HG03135 (cell line): ENCODE results near the gene EDAR.

Source experiments
- ATAC-seq: cut with Tn5 transposase; IDR thresholded peaks from one replicate; pipeline ENCODE4 v1.9.1; 2021; ENCODE audit warnings: mild to moderate bottlenecking, moderate library complexity; ENCODE audit not compliant: unreplicated experiment

Gene EDAR

DNA sequence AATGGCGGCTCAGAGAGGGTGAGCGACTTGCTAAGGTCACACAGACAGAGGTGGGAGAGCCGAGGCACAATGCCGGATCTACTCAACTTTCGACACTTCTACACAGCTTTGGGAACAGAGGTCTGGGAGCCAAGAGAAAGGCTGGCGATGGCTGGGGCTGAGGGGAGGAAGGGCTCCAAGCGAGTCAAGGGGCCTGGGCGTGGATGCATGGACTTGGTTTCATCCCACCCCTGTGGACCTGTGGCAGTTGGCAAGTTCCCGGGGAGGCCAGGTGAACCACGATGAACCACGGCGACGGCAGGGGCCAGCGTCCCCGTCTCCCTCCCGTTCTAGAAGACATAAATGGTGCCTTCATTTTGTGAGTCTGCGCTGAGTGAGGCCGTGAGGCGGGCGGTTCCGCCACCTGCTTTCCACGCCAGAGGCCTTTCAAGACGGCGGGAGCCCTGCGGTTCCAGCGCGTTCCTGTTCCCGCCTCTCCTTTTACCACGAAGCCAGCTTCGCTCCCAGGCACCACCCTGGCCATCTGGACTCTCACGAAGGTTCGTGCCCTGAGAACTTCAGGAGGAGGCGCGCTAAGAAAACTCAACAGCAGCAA lies 46.7 kb downstream of the EDAR start:
- no peak for ATAC-seq

DNA sequence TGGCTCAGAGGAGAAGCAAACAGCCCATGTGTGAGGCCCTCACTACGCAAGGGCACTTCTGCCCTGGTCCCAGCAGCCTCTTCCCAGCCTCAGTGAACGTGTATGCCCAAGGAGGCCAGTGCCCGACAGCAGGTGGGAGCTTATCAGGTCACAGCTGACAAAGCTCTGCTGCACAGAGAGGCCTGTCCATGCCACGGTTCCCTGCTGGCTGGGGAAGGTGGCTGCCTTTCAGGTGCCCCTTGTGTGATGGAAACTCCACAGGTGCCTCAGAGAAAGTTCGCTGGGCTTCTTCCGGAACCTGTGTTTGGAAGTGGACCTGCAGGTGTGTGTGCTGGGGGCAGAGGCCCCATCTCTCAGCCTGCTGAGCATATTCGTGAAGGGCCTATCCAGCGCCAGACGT lies 47.3 kb downstream of the EDAR start:
- no peak for ATAC-seq

DNA sequence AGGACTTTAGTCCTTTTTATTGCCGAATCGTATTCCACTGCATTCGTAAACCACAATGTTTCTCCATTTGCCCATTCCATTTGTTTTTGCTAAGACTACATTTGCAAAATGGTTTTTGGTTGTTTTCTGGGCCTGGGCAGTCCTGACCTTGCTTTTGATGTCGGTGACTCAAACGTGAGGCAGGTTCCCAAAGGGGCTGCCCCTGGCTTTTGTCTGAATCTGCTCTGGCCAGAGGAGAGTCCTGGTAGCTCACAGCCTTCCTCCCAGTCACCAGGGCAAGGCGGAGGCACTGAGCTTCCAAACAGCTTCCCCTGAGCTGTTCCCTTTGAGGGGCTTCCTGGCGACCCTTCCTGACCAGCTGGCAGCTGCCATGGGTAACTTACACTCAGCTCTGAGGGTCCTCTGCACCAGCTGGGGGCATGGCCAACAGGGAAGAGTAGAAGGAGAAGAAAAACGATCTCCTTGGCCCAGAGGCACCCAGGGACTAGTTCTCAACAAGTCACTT lies 47.8 kb downstream of the EDAR start:
- ATAC-seq: no peak

DNA sequence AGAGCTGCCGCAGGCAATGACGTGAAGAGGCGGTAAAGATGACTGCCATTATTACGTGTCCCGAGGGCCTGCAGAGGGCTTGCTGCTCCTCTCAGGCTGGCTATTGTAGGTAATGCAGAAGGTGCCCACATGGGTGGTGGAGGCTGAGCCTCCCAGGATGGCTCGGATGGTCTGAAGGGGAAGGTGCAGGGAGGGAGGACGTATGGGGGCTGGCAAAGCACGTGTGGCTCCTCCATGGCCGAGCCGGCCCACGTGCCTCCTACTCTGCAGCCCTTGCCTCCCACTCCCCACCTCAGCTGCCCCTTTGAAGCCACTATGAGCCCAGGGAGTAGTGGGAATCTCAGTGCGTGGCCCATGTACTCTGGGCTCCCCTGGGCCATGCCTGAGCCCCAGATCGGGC lies 48.9 kb downstream of the EDAR start:
- ATAC-seq: no peak

DNA sequence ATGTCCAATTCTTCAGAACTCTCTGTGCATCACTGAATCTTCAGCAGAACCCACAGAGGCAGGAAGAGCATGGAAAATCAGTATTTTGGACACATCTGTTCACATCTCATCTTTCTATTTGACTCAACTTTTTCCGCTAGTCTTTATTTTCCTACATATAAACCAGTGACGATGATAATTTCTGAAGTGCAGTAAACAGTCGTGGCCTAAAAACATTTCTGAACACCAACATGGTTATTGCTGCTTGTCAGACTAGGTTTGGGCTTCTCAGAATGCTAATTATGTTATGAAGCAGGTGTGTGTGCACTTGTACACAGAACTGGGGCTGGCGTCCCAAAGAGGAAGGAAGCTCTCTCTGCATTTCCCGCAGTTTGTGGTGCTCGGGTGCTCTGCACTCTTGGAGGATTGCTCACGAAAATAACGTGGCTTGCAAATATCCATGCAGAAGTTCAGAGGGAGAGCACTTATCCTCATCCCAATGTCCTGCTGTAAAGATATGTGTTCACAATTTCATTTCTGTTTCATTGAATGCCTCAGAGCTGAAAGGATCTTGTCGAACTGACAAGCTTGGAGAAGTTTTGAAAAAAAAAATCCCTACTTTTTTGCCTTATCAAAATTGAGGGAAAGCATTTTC lies 50.8 kb downstream of the EDAR start:
- ATAC-seq: no peak

DNA sequence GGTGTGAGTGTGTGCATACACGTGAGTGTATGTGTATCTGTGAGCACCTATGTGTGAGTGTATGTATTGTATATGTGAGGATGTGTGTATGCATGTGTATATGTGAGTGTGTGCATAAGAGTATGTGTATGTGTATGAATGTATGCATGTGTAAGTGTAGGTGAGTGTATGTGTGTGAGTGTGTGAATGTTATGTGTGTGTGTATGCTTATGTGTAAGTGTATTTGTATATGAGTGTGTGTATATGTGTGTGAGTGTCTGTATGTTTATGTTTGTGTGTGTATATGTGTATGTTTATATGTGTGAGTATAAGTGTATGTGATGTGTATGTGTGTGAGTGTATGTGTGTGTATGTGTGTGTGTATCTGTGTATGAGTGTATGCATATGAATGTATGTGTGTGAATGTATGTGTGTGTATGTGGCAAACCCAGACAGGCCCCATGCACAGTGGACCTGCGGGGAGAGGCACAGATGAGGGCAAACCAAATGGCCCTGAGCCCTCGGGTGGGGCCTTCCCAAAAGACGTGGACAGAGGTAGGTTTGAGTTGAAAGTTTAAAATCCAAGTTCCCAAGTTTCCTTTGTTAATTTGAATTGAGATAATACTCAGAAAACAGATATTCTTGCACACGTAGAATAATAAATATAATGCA lies 51.5 kb downstream of the EDAR start:
- ATAC-seq: no peak

DNA sequence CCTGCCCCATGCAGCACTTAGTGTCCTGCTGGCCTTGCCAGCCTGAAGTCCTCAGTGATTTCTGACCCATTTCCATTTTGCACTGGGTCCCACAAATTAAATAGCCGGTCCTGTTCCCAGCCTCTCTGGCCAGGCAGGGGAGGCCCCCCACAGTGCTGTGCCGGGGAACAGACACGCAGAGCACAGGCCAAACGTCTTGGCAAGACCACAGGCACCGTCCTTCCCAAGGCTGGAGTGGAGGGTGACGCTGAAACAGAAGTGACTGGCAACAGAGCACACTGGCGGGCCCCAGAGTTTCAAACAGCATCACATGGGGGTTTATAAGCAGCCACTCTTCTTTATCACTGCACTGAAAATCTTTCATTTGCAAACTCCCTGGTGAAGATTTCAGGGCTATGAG lies 52.2 kb downstream of the EDAR start:
- no peak for ATAC-seq

DNA sequence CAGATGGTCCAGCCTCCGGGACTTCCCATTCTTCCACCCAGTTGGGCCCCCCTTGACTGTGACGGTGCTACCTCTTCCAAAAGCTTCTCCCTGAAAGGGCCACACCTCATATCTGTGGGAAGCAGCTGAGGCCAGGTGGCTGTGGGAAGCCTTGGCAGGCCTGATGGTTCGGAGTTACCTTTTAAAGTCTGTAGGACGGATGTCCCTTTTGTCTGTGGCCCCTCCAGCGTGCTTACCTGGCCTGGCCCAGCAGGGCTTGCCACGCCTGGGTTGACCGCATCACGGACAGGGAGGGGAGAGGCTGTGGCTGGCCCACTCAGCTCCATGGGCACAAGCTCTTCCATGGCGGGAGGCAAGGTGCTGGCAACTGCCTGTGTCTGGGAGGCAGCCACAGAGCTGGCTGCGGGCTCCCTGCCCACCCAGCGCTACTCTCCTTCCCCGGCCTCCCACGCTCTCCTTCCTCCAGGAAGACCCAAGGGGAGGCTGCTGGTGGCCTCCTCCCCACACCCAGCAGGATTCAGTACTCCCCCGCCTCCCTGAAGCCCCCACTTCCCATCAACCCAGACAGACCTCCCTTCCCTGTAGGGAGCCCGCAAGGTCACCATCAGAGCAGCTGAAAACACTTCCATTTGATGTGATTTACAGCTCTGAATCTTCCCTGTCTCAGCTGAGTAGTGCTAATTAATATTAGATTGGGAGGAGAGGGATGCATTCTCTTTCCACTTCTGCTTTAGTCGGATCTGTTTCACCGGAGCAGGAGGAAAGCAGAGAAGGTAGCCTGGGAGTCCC lies 52.8 kb downstream of the EDAR start:
- ATAC-seq: no peak

DNA sequence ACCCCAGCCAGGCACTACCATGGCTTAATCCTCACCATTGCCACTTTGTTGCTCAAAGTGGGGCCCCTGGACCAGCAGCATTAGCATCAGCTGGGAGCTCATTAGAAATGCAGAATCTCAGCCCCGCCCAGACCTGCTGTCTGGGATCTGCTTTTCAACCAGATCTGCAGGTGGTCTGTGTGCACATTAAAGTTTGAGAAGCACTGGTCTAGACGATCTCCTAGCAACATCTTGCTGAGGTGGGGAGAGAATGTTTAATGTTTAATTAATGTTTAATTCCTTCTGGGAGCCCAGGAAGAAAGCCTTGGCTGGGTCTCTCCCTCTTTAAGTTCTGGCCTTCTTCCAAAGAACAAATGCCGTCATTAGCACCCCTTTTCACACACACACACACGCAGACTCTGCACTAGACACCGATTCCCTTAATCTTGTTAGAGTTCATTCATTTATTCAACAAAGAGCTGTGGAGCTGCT lies 53.7 kb downstream of the EDAR start:
- no peak for ATAC-seq

DNA sequence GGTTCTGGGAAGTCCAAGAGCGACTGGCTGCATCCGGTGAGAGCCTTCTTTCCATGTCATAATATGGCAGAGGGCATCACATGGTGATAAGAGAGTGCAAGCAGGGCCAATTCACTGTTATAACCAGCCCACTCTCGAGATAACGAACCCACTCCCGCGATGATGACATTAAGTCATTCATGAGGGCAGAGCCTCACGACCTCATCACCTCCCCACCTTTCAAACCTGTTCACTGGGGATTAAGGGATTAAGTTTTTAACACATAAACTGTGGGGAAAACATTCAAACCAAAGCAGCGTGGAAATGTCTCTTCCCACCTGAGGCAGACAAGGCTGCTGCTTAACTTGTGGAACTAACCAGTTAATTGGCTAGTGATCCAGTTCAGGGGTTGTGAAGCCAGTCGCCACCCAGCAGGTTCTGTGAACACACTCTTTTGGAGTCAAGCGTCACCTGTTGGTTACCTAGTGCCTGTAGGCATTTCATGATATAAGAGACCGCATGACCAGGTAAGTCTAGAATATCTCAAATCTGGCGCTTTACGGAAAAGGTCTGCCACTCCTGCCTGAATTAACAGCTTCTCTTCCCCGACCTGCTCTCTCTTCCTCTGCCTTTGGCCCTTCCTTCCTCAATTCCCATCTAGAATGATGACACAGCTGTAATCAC lies 54.3 kb downstream of the EDAR start:
- ATAC-seq: no peak

DNA sequence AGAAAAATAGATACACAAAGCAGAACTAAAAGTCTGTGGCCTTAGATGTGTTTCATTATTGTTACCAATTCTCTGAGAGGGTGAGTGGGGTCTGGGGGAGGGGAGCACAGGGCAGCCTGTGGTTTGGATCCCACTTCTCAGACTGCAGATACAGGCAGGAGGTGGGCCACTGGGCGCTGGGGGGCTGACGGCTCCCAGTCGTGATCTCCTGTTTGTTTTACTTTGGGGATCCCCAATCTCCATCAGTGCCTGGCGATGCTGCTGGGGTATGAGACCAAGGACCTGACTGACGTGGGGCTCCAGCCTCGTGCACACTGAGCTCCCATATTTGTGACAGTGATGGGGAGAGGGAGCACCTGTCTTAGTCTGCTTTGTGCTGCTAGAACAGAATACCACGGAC lies 54.9 kb downstream of the EDAR start:
- no peak for ATAC-seq

DNA sequence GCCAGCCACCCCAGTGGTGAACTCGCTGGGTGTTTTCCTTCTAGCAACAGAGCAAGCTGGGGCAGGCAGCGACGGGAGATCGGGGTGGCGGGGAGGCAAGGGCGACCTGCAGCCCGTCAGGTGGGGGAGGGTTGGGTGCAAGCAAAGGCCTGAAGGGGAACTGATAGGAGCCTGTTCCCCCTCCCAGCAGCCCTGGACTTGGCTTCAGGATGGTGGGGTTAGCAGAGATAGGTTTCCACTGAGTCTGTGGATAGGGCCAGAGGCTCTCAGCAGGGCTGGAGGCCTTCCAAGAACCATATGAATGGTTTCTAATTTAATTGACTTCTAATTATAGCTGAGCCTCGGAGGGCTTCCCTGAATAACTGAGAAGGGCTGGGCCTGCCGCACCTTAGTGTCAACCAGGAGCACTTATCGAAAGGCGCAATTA lies 55.3 kb downstream of the EDAR start:
- ATAC-seq: no peak

DNA sequence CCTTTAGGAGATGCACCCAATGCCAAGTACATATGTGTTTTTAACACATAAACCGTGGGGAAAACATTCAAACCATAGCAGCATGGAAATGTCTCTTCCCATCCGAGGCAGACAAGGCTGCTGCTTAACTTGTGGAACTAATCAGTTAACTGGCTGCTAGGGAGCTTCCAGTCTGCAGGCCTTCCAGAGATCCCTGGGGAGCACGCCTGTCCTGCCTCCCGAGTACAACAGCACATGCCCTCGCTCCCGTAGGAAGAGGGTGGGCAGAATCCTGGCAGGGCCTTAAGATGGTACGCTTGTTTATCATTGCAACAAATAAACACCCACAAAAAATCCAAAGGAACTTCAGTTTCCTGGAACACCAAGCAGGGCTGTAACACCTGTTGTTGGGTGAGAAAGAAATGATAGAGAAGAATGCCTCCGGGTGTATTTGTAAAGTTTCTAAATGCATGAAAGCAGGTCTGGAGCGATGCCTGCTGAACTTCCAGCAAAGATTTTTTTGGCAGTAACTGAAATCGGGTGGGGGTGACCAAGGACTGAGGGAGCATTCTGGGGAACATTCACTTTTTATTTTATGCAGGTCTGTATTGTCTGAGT lies 56.2 kb downstream of the EDAR start:
- ATAC-seq: no peak

DNA sequence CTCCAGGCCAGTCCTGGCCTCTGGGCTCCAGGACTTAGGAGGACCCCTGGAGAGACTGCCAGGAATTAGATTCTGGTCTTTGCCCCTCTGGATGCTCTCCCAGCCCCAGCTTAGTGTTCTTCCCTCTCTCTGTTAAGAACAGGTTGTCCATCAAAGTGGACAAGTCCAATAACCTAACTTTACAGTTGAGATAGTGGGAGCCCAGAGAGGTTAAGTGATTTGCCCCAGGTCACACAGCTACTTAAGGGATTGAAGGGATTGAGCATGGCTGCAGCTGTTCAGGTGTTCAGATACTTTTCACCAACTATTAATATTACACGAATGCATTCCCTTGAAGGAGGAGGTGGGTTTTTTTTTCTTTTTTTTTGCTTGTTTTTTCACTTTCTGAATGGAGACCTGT lies 57.6 kb downstream of the EDAR start:
- no peak for ATAC-seq

DNA sequence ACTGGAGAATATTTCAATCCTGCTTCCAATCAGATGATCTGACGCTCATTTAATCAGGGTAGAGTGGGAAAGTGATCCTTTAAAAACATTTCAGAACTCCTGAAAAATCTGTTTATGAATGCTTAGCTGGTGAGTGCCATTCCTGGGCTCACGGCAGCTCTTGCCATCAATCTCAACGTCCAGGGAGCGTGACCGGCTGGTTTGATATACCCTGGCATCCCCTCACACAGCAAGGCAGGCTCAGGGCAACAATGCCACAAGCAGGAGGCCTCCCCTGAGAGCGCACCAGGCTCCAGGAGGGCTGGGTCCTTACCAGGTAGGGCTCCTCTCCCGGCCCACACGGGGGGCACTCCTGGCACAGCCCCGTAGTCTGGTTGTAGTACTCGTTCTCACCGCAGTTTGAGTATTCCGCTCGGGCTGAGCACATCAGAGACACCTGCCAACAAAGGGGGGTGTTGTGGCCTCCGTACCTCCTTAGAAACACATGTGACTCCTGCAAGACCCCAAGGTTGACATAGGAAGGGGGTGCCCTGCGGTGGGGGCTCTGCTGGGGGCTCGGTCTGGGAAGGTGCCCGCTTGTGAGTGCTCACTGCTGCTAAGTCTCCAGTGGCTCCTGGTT lies 59.1 kb downstream of the EDAR start:
- no peak for ATAC-seq

DNA sequence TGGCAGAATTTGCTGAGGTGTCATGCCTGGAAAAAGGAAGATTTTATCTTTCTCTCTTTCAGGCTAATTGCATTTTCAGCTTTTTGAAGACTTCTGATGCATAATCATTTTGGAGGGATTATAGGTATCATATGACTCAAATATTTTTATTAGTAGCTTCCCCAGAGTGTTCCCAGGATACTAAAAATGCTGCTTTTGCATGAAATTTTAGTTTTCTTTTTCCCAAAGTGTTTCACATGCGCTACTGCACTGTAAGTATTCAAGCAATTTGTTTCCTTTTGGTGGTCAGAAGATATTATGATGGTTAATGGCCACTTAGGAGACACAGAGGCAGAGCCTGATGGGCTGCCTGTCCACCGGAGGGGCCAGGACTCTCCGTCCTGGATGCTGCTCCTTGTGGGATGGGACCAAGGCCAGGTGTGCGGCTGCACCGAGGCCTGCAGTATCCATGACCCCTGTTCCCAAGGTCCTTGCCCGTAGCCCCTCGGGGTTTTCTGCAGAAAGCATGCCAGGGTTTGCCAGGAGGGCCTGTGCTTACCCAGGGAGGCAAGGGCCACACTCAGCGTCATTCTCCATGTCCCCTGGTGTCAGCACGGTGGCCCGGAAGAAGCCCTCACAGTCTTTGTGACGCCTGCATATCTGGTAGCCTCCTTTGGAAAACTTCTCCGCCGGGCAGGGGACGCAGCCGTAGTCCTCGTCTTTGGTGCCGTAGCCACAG lies 60.2 kb downstream of the EDAR start:
- no peak for ATAC-seq

DNA sequence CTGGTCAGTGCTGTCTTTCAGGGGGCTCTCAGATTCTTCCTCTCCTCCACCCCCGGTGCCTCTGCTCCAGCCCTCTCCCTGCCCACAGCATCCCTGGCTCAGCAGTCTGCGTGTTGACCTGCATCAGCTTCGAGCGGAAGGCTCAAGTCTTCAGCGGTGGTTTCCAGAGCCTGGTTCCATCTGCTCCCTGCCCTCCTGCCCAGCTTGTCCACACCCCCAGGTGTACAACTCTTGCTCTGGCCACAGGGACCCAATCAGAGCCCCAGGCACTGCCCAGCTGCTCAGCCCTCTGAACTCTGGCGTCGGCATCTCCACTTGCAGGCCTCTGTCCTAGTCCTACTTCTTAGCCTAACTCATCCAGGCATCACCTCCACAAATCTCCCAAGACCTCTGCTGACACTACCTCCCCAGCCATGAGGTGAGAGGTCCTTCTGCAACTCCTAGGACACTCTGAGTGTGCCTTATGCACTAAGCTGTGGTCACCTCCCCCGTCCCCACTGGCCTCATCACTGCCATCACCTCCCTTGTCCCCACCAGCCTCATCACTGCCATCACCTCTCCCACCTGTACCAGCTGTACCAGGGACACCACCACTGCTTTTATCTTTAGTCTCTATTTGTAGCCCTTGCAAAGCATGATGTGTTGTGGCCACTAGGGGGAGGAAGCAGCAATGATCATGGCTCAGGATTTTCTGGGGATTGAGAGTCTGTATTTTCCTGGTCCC lies 60.9 kb downstream of the EDAR start:
- no peak for ATAC-seq

DNA sequence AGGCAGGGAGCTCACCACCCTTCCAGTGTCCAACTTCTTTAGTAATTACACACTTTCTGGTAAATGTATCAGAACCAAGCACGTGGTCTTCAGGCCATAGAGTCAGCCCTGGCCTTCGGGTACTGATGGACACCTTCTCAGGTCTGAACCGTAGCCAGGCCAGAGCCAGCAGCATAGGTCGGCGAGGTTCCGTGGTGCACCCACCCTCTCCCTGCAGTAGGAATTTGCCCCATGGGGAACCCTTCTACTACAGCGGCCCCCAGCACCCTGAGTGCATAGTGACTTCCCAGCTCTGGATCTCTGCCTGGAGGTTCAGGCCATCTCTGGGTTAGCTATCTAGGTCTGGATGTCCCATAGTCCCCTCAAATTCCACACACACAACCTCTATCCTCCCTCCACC lies 61.6 kb downstream of the EDAR start:
- ATAC-seq: no peak
